Calu3 (cell line): ENCODE data around the gene HCST. TPM values are rescaled to one million over a fixed set of nuclear protein-coding genes. Genes with fewer than 3 reads are reported as not detected.

ENCODE experiments used
- BruUV-seq: library from RNA; stranded (reverse); fragments of 400-500 nt; replicated peaks from 2 replicates; lab custom pipeline; 2021; lab: Mats Ljungman, UMichigan
- CTCF ChIA-PET: fragments of 300-600 bp; sonication (Branson Sonifier 250); formaldehyde crosslinking; loops from one replicate; lab custom pipeline; 2022; ENCODE audit warnings: antibody characterized with exemption; lab: Charles Lee
- DNase-seq: peaks from one replicate; pipeline ENCODE4 v3.0.0; 2022
- H3K27ac Mint-ChIP-seq: one replicate; pipeline ENCODE4 v1.8.0; 2022; ENCODE audit warnings: mixed read lengths; ENCODE audit not compliant: unreplicated experiment
- H3K27me3 Mint-ChIP-seq: one replicate; pipeline ENCODE4 v1.8.0; 2022; ENCODE audit warnings: mixed read lengths; ENCODE audit not compliant: unreplicated experiment
- H3K36me3 Mint-ChIP-seq: one replicate; pipeline ENCODE4 v1.8.0; 2022; ENCODE audit warnings: mild to moderate bottlenecking, moderate library complexity, mixed read lengths; ENCODE audit not compliant: insufficient read depth, unreplicated experiment
- H3K4me1 Mint-ChIP-seq: one replicate; pipeline ENCODE4 v1.8.0; 2022; ENCODE audit warnings: mild to moderate bottlenecking, low read depth, mixed read lengths; ENCODE audit not compliant: unreplicated experiment
- H3K4me3 Mint-ChIP-seq: one replicate; pipeline ENCODE4 v1.8.0; 2022; ENCODE audit warnings: mild to moderate bottlenecking, low read depth, moderate library complexity, mixed read lengths; ENCODE audit not compliant: unreplicated experiment
- H3K9me3 Mint-ChIP-seq: one replicate; pipeline ENCODE4 v1.8.0; 2022; ENCODE audit warnings: low read depth, mixed read lengths; ENCODE audit not compliant: unreplicated experiment
- intact Hi-C: fragments of 100-400 bp; cut with micrococcal nuclease; formaldehyde crosslinking; loops from one replicate; pipeline ENCODE4 v1.10.0; 2022; ENCODE audit not compliant: unreplicated experiment
- total RNA-seq: library from RNA; stranded (reverse); gene quantifications from 2 replicates; pipeline ENCODE4 v1.2.3, GENCODE V29; 2022
- TF ChIP-seq, protein P1 (sequence below): fragments of 200-600 bp; IDR thresholded peaks from one replicate; pipeline ENCODE4 v1.8.0; 2022; ENCODE audit warnings: antibody characterized with exemption; ENCODE audit not compliant: unreplicated experiment

HCST gene
- total RNA-seq, 1 experiment from 2014 or later: not detected

DNA sequence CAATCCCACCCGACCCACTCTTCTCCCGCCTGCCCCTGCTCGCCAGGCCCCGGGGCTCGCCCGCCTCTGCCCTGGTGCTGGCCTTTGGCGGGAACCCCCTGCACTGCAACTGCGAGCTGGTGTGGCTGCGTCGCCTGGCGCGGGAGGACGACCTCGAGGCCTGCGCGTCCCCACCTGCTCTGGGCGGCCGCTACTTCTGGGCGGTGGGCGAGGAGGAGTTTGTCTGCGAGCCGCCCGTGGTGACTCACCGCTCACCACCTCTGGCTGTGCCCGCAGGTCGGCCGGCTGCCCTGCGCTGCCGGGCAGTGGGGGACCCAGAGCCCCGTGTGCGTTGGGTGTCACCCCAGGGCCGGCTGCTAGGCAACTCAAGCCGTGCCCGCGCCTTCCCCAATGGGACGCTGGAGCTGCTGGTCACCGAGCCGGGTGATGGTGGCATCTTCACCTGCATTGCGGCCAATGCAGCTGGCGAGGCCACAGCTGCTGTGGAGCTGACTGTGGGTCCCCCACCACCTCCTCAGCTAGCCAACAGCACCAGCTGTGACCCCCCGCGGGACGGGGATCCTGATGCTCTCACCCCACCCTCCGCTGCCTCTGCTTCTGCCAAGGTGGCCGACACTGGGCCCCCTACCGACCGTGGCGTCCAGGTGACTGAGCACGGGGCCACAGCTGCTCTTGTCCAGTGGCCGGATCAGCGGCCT lies 37.9 kb downstream of the HCST start:
- Mint-ChIP-seq H3K4me3 (no peak overlapping the region), H3K36me3 (peaks cover 13% of the 10 kb centered on the region), H3K27ac (no peak overlapping the region), H3K4me1 (peaks cover 27% of the 10 kb centered on the region), H3K27me3 (no peaks in the 10 kb centered on the region), H3K9me3 (no peaks in the 10 kb centered on the region)
- DNase-seq: no peak
- BruUV-seq: no TSS peak
- intact Hi-C loops: no loop called here
- CTCF ChIA-PET: interaction anchor here (1.0 kb wide), 1 partner anchor 9 kb away, joined by 3 read pairs; no protein-coding TSS in a partner anchor
- TF ChIP-seq, protein P1, sequence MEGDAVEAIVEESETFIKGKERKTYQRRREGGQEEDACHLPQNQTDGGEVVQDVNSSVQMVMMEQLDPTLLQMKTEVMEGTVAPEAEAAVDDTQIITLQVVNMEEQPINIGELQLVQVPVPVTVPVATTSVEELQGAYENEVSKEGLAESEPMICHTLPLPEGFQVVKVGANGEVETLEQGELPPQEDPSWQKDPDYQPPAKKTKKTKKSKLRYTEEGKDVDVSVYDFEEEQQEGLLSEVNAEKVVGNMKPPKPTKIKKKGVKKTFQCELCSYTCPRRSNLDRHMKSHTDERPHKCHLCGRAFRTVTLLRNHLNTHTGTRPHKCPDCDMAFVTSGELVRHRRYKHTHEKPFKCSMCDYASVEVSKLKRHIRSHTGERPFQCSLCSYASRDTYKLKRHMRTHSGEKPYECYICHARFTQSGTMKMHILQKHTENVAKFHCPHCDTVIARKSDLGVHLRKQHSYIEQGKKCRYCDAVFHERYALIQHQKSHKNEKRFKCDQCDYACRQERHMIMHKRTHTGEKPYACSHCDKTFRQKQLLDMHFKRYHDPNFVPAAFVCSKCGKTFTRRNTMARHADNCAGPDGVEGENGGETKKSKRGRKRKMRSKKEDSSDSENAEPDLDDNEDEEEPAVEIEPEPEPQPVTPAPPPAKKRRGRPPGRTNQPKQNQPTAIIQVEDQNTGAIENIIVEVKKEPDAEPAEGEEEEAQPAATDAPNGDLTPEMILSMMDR: no peak

DNA sequence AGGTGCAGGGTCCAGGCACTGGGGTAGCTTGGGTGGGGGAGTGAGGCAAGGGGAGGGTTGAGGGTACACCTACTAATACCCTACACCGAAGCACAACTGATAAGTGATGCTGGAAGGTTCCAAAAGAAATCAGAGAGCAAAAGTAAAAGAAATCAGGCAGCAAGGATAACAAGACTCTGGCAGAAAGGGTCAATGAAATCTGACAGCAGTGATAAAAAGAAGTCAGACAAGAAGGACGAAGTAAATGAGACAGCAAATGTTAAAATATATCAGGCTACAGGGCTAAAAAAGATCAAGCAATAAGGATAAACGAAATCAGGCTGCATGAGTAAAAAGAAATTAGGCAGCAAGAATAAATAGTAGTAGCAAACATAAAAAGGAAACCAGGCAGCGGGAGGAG lies 38.5 kb downstream of the HCST start:
- H3K9me3 Mint-ChIP-seq: no peaks in the 10 kb centered on the region
- TF ChIP-seq, protein P1: no peak
- H3K4me3 Mint-ChIP-seq: no peak overlapping the region
- no TSS peak for BruUV-seq
- DNase-seq: no peak
- H3K4me1 Mint-ChIP-seq: peaks cover 23% of the 10 kb centered on the region
- H3K36me3 Mint-ChIP-seq: peaks cover 14% of the 10 kb centered on the region
- CTCF ChIA-PET: no interaction called here
- H3K27me3 Mint-ChIP-seq: no peaks in the 10 kb centered on the region
- intact Hi-C loops: no loop called here
- no peak overlapping the region for H3K27ac Mint-ChIP-seq

DNA sequence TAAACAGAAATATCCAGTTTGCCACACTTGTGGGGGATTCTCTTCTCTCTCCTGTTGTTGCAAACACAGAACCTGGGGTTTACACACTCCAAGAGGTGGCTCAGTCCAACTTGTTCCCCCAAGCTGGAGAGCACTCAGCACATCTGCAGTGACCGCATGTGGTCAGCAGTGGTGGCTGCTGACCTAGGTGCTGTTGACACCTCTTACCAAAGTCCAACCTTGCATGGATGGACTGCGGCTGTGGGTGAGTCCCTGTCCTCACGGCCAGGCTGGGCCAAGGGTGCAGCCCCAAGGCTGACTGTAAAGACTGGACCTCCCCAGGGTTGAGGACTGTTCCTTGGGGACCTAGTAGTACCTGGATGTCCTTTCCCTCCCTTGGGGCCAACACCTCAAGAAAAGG lies 39.9 kb downstream of the HCST start:
- Mint-ChIP-seq H3K4me3 (no peak overlapping the region), H3K4me1 (peaks cover 17% of the 10 kb centered on the region), H3K27ac (no peak overlapping the region), H3K27me3 (no peaks in the 10 kb centered on the region), H3K9me3 (no peaks in the 10 kb centered on the region), H3K36me3 (peaks cover 17% of the 10 kb centered on the region)
- no peak for DNase-seq
- TF ChIP-seq, protein P1: no peak
- CTCF ChIA-PET: interaction anchor here (0.6 kb wide), 1 partner anchor 47 kb away, joined by 3 read pairs; no protein-coding TSS in a partner anchor
- BruUV-seq: no TSS peak
- intact Hi-C loops: no loop called here

DNA sequence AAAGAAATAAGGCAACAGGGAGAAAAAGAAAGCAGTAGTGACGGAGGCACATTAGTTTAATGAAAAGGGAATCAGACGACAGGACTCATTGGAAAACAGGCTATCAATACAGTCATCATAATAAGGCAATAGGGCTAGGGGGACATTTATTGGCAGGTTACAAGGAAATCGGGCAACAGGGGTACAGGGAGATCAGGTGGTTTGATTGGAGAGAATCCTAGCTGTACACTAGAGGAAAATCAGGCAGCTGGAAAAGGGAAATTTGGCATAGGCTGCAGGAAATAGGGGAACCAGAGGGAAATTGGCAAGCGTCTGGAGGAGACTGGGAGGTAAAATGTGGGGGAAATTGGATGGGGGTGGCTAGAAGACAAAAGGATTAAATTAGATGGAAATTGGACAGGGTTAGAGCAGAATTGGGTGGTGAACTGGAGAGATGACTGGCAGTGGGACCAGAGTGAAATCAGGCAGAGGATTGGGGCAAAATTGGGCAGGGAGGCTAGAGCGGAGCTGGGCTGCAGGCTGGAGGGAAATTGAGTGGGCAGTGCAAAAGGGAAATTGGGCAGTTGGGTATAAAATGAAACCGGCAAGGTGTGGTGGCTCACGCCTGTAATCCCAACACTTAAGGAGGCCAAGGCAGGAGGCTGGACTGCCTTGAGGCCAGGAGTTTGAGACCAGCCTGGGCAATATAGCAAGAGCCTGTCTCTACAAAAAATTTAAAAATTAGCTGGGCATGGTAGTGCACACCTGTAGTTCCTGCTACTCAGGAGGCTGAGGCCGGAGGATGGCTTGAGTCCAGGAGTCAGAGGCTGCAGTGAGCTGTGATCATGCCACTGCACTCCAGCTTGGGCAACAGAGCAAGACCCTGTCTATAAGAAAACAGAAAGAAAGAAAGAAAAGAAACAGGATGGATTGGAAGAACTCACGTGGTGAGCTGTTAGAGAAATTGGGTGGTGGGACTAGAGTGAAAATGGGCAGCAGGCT lies 41.3 kb downstream of the HCST start:
- H3K9me3 Mint-ChIP-seq: no peaks in the 10 kb centered on the region
- H3K4me1 Mint-ChIP-seq: peaks cover 3% of the 10 kb centered on the region
- H3K27me3 Mint-ChIP-seq: peaks cover 9% of the 10 kb centered on the region
- no peak overlapping the region for H3K27ac Mint-ChIP-seq
- H3K4me3 Mint-ChIP-seq: no peak overlapping the region
- intact Hi-C loops: no loop called here
- peaks cover 11% of the 10 kb centered on the region for H3K36me3 Mint-ChIP-seq
- no TSS peak for BruUV-seq
- TF ChIP-seq, protein P1: no peak
- CTCF ChIA-PET: interaction anchor here (0.6 kb wide), 1 partner anchor 29 kb away, joined by 3 read pairs; no protein-coding TSS in a partner anchor
- no peak for DNase-seq
